ENCODE results near the gene DOK5. TPM values are rescaled to one million over a fixed set of nuclear protein-coding genes. Genes with fewer than 3 reads are reported as not detected.

The DOK5 gene
- total and polyA plus RNA-seq, 2 of the 8 experiments (the other 6 are each of a cell fraction or from before 2014, with no cell fraction given), result 8.9 to 15.0 TPM

DNA sequence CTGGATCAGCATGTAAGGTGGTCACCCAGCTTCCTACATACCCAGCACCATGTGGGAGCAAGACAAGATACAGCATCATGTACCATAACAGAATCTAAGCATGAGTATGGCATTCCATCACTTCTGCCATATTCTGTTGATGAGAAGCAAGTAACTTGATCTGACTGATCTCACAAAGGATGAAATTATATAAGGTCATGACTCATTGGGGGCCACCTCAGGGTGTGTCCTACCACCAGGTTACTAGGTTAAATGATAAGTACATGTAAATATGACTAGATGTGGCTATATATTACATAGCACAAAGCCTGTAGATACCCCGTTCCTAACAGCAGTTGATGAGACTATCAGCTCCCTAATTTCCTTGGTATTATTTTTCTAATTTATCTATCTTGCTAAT lies 213.1 kb downstream of the DOK5 start:
- H3K27ac ChIP-seq (ENCODE audit: low read depth, low read length), result no peak overlapping the region
- no peak overlapping the region for H2AFZ ChIP-seq (ENCODE audit: low read length)
- no peak overlapping the region for H2BK15ac ChIP-seq (ENCODE audit: low read length)
- no peak for DNase-seq (ENCODE audit: low read depth in 1 of 2, low spot score in 2 of 2)
- peaks cover 0 to 4% (median 0%) of the 10 kb centered on the region in 4 experiments; a peak in 1 of 7 replicates for H3K4me1 ChIP-seq (replicated peaks in 1 of 4; ENCODE audit: control insufficient read depth in 3 of 4, insufficient read depth in 4 of 4, low read length in 3 of 4)
- FAIRE-seq, result no peak
- no peaks in the 10 kb centered on the region for H3K36me3 ChIP-seq (ENCODE audit: control insufficient read depth in 2 of 4, insufficient read depth in 4 of 4, low read length in 3 of 4)
- H3K23ac ChIP-seq (ENCODE audit: insufficient read length), result no peak overlapping the region
- no peak overlapping the region for H3K9ac ChIP-seq (replicated peaks in 1 of 4; ENCODE audit: extremely low read depth in 1 of 4, low read depth in 3 of 4, low read length in 3 of 4)
- no peaks in the 10 kb centered on the region for H3K9me3 ChIP-seq (ENCODE audit: insufficient read depth in 2 of 2, low read depth in 1 of 2, low read length in 1 of 2)
- H4K5ac ChIP-seq (ENCODE audit: insufficient read length, low read depth, low read length), result no peak overlapping the region
- no peak overlapping the region for H3K4ac ChIP-seq (replicated peaks; ENCODE audit: insufficient read length, low read depth, low read length)
- H4K8ac ChIP-seq (ENCODE audit: extremely low read depth, insufficient read depth, low read length), result no peak overlapping the region
- no peak overlapping the region for H3K14ac ChIP-seq (ENCODE audit: insufficient read length)
- no peak overlapping the region for H2BK120ac ChIP-seq (replicated peaks; ENCODE audit: low read depth, low read length)
- H3K4me3 ChIP-seq (ENCODE audit: extremely low read depth in 1 of 4, insufficient read depth in 2 of 4, low read depth in 3 of 4, low read length in 4 of 4), result no peak overlapping the region
- H2AK5ac ChIP-seq (ENCODE audit: low read depth, low read length), result no peak overlapping the region
- no peak overlapping the region for H2BK12ac ChIP-seq (ENCODE audit: low read depth, low read length)
- H3K18ac ChIP-seq (ENCODE audit: extremely low read depth, low read length), result no peak overlapping the region
- H3K4me2 ChIP-seq (ENCODE audit: insufficient read depth in 1 of 2, low read depth in 2 of 2, low read length in 2 of 2), result no peak overlapping the region
- no peak overlapping the region for H2BK20ac ChIP-seq (ENCODE audit: low read length)
- no peaks in the 10 kb centered on the region for H3K79me1 ChIP-seq (ENCODE audit: low read depth, low read length)
- WGBS, 2 experiments (ENCODE audit: extremely low coverage in 1 of 2, insufficient coverage in 1 of 2, insufficient read length in 1 of 2, insufficient replicate concordance in 2 of 2, low coverage in 1 of 2, low lambda C conversion rate in 2 of 2, missing lambda C conversion rate in 1 of 2), result 83% methylated on average over 1 of the region's 1 CpG; no CpG with 5 or more reads in 1 of the 2 experiments
- ChIA-PET CTCF (ENCODE audit: partially characterized antibody) (interaction anchor here (1.0 to 1.5 kb wide), 2 partner anchors 9 to 11 kb away, joined by 3 read pairs; no protein-coding TSS in a partner anchor), POLR2A (ENCODE audit: partially characterized antibody) (no interaction called here)
- no peaks in the 10 kb centered on the region for H3K79me2 ChIP-seq (ENCODE audit: control insufficient read depth in 1 of 2, insufficient read depth in 2 of 2, low read length in 2 of 2)
- no peak overlapping the region for H2BK5ac ChIP-seq (ENCODE audit: low read depth, low read length)
- no peaks in the 10 kb centered on the region for H3K27me3 ChIP-seq (replicated peaks in 1 of 4; ENCODE audit: control insufficient read depth in 3 of 4, extremely low read depth in 1 of 4, insufficient read depth in 3 of 4, low read length in 3 of 4)
- no peak overlapping the region for H4K91ac ChIP-seq (replicated peaks; ENCODE audit: insufficient read length, low read length)
- no peaks in the 10 kb centered on the region for H4K20me1 ChIP-seq (replicated peaks in 1 of 2; ENCODE audit: control insufficient read depth in 1 of 2, insufficient read depth in 2 of 2, low read length in 2 of 2)
- peaks cover 2% of the 10 kb centered on the region; the same call in 1 of the 2 replicates for H3K23me2 ChIP-seq (ENCODE audit: low read depth, low read length)
- H3K56ac ChIP-seq (replicated peaks; ENCODE audit: insufficient read length, low read depth, low read length), result no peak overlapping the region
- TF ChIP-seq, protein P1, sequence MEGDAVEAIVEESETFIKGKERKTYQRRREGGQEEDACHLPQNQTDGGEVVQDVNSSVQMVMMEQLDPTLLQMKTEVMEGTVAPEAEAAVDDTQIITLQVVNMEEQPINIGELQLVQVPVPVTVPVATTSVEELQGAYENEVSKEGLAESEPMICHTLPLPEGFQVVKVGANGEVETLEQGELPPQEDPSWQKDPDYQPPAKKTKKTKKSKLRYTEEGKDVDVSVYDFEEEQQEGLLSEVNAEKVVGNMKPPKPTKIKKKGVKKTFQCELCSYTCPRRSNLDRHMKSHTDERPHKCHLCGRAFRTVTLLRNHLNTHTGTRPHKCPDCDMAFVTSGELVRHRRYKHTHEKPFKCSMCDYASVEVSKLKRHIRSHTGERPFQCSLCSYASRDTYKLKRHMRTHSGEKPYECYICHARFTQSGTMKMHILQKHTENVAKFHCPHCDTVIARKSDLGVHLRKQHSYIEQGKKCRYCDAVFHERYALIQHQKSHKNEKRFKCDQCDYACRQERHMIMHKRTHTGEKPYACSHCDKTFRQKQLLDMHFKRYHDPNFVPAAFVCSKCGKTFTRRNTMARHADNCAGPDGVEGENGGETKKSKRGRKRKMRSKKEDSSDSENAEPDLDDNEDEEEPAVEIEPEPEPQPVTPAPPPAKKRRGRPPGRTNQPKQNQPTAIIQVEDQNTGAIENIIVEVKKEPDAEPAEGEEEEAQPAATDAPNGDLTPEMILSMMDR (IDR thresholded peaks at IDR 0.05; ENCODE audit: control extremely low read depth in 1 of 3, insufficient read depth in 1 of 3, low read depth in 1 of 3, low read length in 3 of 3), result no peak
- TF ChIP-seq ASH2L (IDR thresholded peaks at IDR 0.05; ENCODE audit: low read length), result no peak
- TF ChIP-seq CTBP2 (IDR thresholded peaks at IDR 0.05; ENCODE audit: borderline replicate concordance, insufficient read depth, insufficient read length, low read length), result no peak
- TF ChIP-seq SRF (IDR thresholded peaks at IDR 0.05; ENCODE audit: low read depth, low read length), result no peak
- no peak for TF ChIP-seq SAP30 (IDR thresholded peaks at IDR 0.05; ENCODE audit: insufficient read depth, insufficient replicate concordance, low read length)
- TF ChIP-seq YY1 (IDR thresholded peaks at IDR 0.05; ENCODE audit: low read depth, low read length), result no peak
- TF ChIP-seq SIRT6 (IDR thresholded peaks at IDR 0.05; ENCODE audit: low read length), result no peak
- TF ChIP-seq POU5F1 (IDR thresholded peaks at IDR 0.05; ENCODE audit: low read depth, low read length), result no peak
- TF ChIP-seq TAF7 (optimal IDR thresholded peaks at IDR 0.05; ENCODE audit: borderline replicate concordance, low read depth, low read length), result no peak
- TF ChIP-seq, protein P2, sequence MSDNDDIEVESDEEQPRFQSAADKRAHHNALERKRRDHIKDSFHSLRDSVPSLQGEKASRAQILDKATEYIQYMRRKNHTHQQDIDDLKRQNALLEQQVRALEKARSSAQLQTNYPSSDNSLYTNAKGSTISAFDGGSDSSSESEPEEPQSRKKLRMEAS (IDR thresholded peaks at IDR 0.05), result no peak
- no peak for TF ChIP-seq PHF8 (conservative IDR thresholded peaks at IDR 0.05; ENCODE audit: low read depth, low read length)
- no peak for TF ChIP-seq CHD2 (IDR thresholded peaks at IDR 0.05; ENCODE audit: low read length)
